PFSK-1 (cell line): ENCODE results near the gene FASN.
A peak's percentile ranks its signal among the peaks of the same experiment; 100 is the strongest.

Experiments used
- FOXP2 ChIP-seq: optimal IDR thresholded peaks from 2 replicates; pipeline ENCODE3; 2011; ENCODE audit warnings: borderline replicate concordance, control low read depth, inconsistent platforms; ENCODE audit not compliant: insufficient read depth; ENCODE audit errors: extremely low read length, extremely low read depth
- POLR2AphosphoS5 ChIP-seq: IDR thresholded peaks from 2 replicates; pipeline ENCODE4 v1.6.1; 2012; ENCODE audit warnings: low read depth, mild to moderate bottlenecking, control low read depth, low read length, moderate library complexity
- SIN3A ChIP-seq: IDR thresholded peaks from 2 replicates; pipeline ENCODE4 v1.6.1; 2012; ENCODE audit warnings: mild to moderate bottlenecking, low read length, moderate library complexity, borderline replicate concordance; ENCODE audit not compliant: insufficient read depth
- TAF1 ChIP-seq: IDR thresholded peaks from 2 replicates; pipeline ENCODE4 v1.6.1; 2012; ENCODE audit warnings: low read length, control low read depth, borderline replicate concordance; ENCODE audit not compliant: insufficient read depth
- TF ChIP-seq, protein P1 (sequence below), 2 experiments: IDR thresholded peaks; 2 replicates each; pipeline versions ENCODE4 v1.6.1 to v1.8.0; 2011 to 2012; ENCODE audit warnings: low read depth in 2 of 2, low read length in 2 of 2, control low read depth in 1 of 2, inconsistent platforms in 1 of 2, mild to moderate bottlenecking in 1 of 2, moderate library complexity in 1 of 2; ENCODE audit not compliant: insufficient read depth in 1 of 2

FASN gene

DNA sequence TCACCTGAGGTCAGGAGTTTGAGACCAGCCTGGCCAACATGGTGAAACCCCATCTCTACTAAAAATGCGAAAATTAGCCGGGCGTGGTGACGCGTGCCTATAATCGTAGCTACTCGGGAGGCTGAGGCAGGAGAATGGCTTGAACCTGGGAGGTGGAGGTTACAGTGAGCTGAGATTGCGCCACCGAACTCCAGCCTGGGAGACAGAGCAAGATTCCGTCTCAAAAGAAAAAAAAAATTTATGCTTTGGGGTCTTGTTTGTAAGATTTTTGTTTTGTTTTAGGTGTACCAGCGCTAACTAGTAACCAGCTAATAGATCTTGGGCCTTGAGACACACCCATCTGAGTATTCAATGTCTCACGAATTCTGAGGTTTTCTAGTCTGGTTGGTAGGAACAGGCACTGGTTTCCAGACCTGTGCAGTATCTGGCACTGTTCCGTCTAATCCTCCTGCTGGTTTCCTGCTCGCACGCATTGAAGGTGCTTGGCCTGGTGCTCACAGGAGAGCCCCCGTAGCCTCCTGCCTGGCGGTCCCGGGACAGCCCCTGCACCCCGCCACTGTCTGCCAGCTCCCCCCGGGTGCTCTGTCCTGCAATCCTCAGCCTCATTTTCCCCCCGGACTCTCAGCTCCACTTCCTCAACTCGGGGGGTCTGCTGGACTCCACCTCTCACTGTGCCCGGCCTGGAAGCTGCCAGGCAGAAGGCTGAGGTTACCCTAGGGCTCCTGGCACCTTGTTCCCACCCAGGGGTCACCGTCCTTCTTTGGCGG is 21.8 kb downstream of the FASN start:
- TF ChIP-seq POLR2AphosphoS5 (0 out of 2 replicates have a peak, but pooled peaks have one; percentile 56), FOXP2 (no peak), SIN3A (no peak)
- TF ChIP-seq, protein P1, sequence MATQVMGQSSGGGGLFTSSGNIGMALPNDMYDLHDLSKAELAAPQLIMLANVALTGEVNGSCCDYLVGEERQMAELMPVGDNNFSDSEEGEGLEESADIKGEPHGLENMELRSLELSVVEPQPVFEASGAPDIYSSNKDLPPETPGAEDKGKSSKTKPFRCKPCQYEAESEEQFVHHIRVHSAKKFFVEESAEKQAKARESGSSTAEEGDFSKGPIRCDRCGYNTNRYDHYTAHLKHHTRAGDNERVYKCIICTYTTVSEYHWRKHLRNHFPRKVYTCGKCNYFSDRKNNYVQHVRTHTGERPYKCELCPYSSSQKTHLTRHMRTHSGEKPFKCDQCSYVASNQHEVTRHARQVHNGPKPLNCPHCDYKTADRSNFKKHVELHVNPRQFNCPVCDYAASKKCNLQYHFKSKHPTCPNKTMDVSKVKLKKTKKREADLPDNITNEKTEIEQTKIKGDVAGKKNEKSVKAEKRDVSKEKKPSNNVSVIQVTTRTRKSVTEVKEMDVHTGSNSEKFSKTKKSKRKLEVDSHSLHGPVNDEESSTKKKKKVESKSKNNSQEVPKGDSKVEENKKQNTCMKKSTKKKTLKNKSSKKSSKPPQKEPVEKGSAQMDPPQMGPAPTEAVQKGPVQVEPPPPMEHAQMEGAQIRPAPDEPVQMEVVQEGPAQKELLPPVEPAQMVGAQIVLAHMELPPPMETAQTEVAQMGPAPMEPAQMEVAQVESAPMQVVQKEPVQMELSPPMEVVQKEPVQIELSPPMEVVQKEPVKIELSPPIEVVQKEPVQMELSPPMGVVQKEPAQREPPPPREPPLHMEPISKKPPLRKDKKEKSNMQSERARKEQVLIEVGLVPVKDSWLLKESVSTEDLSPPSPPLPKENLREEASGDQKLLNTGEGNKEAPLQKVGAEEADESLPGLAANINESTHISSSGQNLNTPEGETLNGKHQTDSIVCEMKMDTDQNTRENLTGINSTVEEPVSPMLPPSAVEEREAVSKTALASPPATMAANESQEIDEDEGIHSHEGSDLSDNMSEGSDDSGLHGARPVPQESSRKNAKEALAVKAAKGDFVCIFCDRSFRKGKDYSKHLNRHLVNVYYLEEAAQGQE (IDR thresholded peaks at IDR 0.05; ENCODE audit: insufficient read depth in 1 of 2, low read depth in 2 of 2, low read length in 2 of 2), result no peak

DNA sequence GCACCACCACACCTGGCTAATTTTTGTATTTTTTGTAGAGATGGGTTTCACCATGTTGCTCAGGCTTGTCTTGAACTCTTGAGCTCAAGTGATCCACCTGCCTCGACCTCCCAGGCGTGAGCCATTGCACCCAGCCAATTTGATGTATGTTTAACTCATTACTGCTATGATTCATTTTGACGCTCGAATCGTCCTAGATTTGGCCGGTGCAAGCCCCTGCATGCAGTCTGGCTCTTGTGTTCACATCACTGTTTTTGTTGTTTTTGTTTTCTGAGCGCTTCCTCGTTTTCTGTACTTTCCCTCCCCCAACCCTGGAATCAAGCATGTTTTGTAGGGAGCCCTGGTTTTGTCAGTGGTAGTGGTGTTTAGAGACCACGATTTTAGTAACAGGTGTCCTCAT is 24.6 kb downstream of the FASN start:
- TF ChIP-seq FOXP2 (no peak), TAF1 (no peak), SIN3A (no peak), POLR2AphosphoS5 (no peak)
- TF ChIP-seq, protein P1 (IDR thresholded peaks at IDR 0.05; ENCODE audit: insufficient read depth in 1 of 2, low read depth in 2 of 2, low read length in 2 of 2), result no peak

DNA sequence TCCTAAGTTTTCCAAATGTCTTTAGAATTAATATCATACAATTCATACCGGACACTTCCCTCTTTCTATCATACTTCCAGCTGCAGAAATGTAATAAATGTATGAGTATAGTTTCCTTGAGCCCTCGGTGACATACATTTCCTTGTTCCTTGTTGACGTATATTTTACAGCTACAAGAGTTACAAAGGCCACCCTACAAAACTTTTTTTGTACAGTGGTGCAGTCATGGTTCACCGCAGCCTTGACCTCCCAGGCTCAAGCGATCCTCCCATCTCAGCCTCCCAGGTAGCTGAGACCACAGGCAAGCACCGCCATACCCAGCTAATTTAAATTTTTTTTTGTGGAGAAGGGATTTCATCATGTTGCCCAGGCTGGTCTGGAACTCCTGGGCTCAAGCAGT is 25.2 kb downstream of the FASN start:
- TF ChIP-seq, protein P1 (IDR thresholded peaks at IDR 0.05; ENCODE audit: insufficient read depth in 1 of 2, low read depth in 2 of 2, low read length in 2 of 2), result no peak
- no peak for TF ChIP-seq SIN3A

DNA sequence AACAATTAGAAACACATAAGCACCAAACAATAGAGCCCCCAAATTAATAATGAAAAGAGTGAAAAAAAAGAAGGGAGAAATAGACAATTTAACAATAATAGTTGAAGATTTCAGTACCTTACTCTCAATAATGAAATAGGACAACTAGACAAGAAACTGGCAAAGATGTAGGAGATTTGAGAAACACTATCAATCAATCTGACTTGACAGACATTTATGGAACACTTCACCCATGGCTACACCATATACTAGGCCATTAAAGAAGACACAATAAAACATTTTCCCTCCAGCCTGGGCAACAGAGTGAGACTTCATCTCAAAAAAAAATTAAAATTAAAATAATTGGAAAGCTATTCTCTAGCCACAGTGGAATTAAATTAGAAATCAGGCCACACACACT is 27.4 kb downstream of the FASN start:
- TF ChIP-seq SIN3A (no peak), POLR2AphosphoS5 (no peak), TAF1 (no peak), FOXP2 (no peak)
- TF ChIP-seq, protein P1 (IDR thresholded peaks at IDR 0.05; ENCODE audit: insufficient read depth in 1 of 2, low read depth in 2 of 2, low read length in 2 of 2), result no peak

DNA sequence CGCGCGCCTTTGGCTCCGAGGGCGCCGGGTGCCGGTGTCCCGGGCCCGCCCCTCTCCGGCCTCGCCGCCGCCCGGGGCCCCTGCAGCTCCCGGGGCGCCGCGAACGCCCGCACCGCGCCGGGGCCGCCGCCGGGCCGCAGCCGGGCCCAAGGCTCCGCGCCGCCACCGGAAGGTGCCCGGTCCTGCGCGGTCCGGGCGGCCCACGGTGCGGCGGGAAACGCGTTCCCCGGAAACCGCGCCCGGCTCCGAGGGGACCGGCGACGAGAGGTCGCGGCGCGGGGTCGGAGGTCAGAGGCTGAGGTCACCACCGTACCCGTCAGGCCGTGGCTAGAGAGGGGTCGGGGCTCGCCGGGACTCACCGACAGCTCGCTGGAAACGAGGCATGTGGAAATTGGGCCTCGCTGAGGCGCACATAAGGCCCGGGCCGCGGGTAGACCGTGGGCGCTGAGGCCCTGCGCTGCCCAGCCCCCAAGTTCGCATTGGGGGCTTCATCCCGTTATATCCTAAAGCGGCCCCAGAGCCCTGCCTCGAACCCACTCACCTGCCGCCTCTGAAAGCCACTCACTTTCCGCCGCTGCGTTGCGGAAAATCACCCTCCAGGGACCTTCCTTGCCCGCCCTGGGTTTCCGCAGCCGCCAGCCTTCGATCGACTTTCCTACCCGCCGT is 32.3 kb downstream of the FASN start, which contains the start of gene DUS1L:
Gene DUS1L (minus strand): TSS at position 167 of the 666 bp plus-strand sequence. CDS start 745 bp downstream, outside the sequence.
- TF ChIP-seq, protein P1 (IDR thresholded peaks at IDR 0.05; ENCODE audit: insufficient read depth in 1 of 2, low read depth in 2 of 2, low read length in 2 of 2), result no peak
- TF ChIP-seq TAF1 (peak; percentile 97), POLR2AphosphoS5 (peak; percentile 62), FOXP2 (peak; percentile 89), SIN3A (no peak)
